HG02885 (cell line): Measurements from ENCODE around the gene IL1RAPL1.
A peak's percentile ranks its signal among the peaks of the same experiment; 100 is the strongest.

Experiments
- ATAC-seq: cut with Tn5 transposase; IDR thresholded peaks from one replicate; pipeline ENCODE4 v1.9.1; 2021; ENCODE audit warnings: mild to moderate bottlenecking; ENCODE audit not compliant: unreplicated experiment, poor library complexity

The IL1RAPL1 gene

GRCh38 chrX:29477878-29478277, 890.6 kb downstream of the IL1RAPL1 start:
- peak; percentile 47 for ATAC-seq

- peak; percentile 91 for ATAC-seq
Observed at GRCh38 chrX:29478336-29479069, 891.3 kb downstream of the IL1RAPL1 start.

GRCh38 chrX:29487214-29487613, 900.0 kb downstream of the IL1RAPL1 start:
- ATAC-seq = no peak

- peak; percentile 41 for ATAC-seq
Observed at GRCh38 chrX:29487714-29488113, 900.5 kb downstream of the IL1RAPL1 start.

GRCh38 chrX:29488919-29489318, 901.7 kb downstream of the IL1RAPL1 start:
- ATAC-seq = peak; percentile 60

GRCh38 chrX:29490606-29491005, 903.4 kb downstream of the IL1RAPL1 start:
- ATAC-seq = no peak

- ATAC-seq = no peak
Observed at GRCh38 chrX:29491659-29492058, 904.4 kb downstream of the IL1RAPL1 start.

GRCh38 chrX:29496636-29497180, 909.5 kb downstream of the IL1RAPL1 start:
- no peak for ATAC-seq

- ATAC-seq = no peak
Observed at GRCh38 chrX:29506729-29507128, 919.5 kb downstream of the IL1RAPL1 start.

- no peak for ATAC-seq
Observed at GRCh38 chrX:29518100-29518499, 930.9 kb downstream of the IL1RAPL1 start.

- ATAC-seq = peak; percentile 70
Observed at GRCh38 chrX:29528281-29528680, 941.0 kb downstream of the IL1RAPL1 start.

GRCh38 chrX:29530501-29530900, 943.3 kb downstream of the IL1RAPL1 start:
- ATAC-seq = no peak

GRCh38 chrX:29531336-29531735, 944.1 kb downstream of the IL1RAPL1 start:
- ATAC-seq = peak; percentile 90

- no peak for ATAC-seq
Observed at GRCh38 chrX:29535212-29536162, 948.2 kb downstream of the IL1RAPL1 start.

- peak; percentile 38 for ATAC-seq
Observed at GRCh38 chrX:29541038-29541437, 953.8 kb downstream of the IL1RAPL1 start.

- ATAC-seq = peak; percentile 57
Observed at GRCh38 chrX:29542152-29542551, 954.9 kb downstream of the IL1RAPL1 start.

- no peak for ATAC-seq
Observed at GRCh38 chrX:29545878-29546277, 958.6 kb downstream of the IL1RAPL1 start.

GRCh38 chrX:29547877-29548276, 960.6 kb downstream of the IL1RAPL1 start:
- ATAC-seq = peak; percentile 48

- no peak for ATAC-seq
Observed at GRCh38 chrX:29553542-29553941, 966.3 kb downstream of the IL1RAPL1 start.

GRCh38 chrX:29555465-29556091, 968.3 kb downstream of the IL1RAPL1 start:
- ATAC-seq = peak; percentile 98
